Neural cell (in vitro differentiated cells): ENCODE measurements around the gene TTC23.

Source experiments
- EZH2 ChIP-seq: fragments of 200-600, 300-800 bp; shearing (Covaris generic), sonication (generic); IDR thresholded peaks from 2 replicates; pipeline ENCODE4 v1.6.1; 2014; ENCODE audit warnings: antibody characterized with exemption, low read length, borderline replicate concordance, mild to moderate bottlenecking; ENCODE audit not compliant: insufficient read depth, poor library complexity, severe bottlenecking
- MXI1 ChIP-seq: fragments of 450-650 bp; conservative IDR thresholded peaks from 2 replicates; pipeline ENCODE4 v1.6.1; 2014; ENCODE audit warnings: antibody characterized with exemption, mild to moderate bottlenecking; ENCODE audit not compliant: poor library complexity, severe bottlenecking
- POLR2AphosphoS5 ChIP-seq: IDR thresholded peaks from 2 replicates; pipeline ENCODE4 v1.6.1; 2012
- TF ChIP-seq, protein P1 (sequence below): fragments of 450-650 bp; IDR thresholded peaks from 2 replicates; pipeline ENCODE4 v1.5.1; 2014; ENCODE audit warnings: antibody characterized with exemption, mild to moderate bottlenecking, moderate library complexity; ENCODE audit not compliant: poor library complexity, severe bottlenecking

DNA sequence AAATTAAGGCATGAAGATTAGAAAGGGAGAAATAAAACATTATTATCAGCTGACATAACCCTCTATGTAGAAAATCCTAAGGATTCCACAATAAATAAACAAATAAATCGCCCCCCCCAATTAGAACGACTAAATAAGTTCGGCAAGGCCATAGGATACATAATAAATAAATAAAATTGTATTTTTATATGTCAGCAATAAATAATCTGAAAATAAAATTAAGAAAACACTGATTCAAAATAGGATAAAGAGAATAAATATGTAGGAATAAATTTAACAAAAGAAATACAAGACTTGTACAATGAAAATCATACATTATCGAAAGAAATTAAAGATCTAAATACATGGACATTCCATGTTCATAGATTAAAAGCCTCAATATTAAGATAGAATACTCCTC is 5.1 kb downstream of the TTC23 start:
- TF ChIP-seq POLR2AphosphoS5 (no peak), EZH2 (no peak), MXI1 (no peak)
- TF ChIP-seq, protein P1, sequence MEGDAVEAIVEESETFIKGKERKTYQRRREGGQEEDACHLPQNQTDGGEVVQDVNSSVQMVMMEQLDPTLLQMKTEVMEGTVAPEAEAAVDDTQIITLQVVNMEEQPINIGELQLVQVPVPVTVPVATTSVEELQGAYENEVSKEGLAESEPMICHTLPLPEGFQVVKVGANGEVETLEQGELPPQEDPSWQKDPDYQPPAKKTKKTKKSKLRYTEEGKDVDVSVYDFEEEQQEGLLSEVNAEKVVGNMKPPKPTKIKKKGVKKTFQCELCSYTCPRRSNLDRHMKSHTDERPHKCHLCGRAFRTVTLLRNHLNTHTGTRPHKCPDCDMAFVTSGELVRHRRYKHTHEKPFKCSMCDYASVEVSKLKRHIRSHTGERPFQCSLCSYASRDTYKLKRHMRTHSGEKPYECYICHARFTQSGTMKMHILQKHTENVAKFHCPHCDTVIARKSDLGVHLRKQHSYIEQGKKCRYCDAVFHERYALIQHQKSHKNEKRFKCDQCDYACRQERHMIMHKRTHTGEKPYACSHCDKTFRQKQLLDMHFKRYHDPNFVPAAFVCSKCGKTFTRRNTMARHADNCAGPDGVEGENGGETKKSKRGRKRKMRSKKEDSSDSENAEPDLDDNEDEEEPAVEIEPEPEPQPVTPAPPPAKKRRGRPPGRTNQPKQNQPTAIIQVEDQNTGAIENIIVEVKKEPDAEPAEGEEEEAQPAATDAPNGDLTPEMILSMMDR, result no peak
